Sigmoid colon (tissue), 4 donors: Measurements from ENCODE around the gene CHIT1.

Experiments used
- CTCF ChIP-seq, 4 experiments: fragments of 450-650 bp in 3 of 4; fragments of 200-600 bp in 1 of 4; IDR thresholded peaks; one replicate each; pipeline ENCODE4 v1.5.1; 2016 to 2019; ENCODE audit warnings: antibody characterized with exemption in 4 of 4, mild to moderate bottlenecking in 3 of 4, moderate library complexity in 2 of 4
- EP300 ChIP-seq, 4 donors: sonication (generic); formaldehyde crosslinking; IDR thresholded peaks; one replicate each; pipeline ENCODE4 v1.6.1; 2017; ENCODE audit warnings: antibody characterized with exemption in 4 of 4
- POLR2A ChIP-seq, 2 donors: fragments of 450-650 bp; IDR thresholded peaks; one replicate each; pipeline ENCODE4 v1.6.1; 2016; ENCODE audit warnings: antibody characterized with exemption in 2 of 2, mild to moderate bottlenecking in 2 of 2, moderate library complexity in 2 of 2

- TF ChIP-seq POLR2A (IDR thresholded peaks at IDR 0.05), result no peak
- no peak for TF ChIP-seq CTCF (IDR thresholded peaks at IDR 0.05)
- no peak for TF ChIP-seq EP300 (IDR thresholded peaks at IDR 0.05)
Measured at GRCh38 chr1:203199481-203199815, 30.0 kb downstream of the CHIT1 start.
